Ishikawa (cell line): Measurements from ENCODE around the gene FUT1.

Source experiments
- CEBPB ChIP-seq: IDR thresholded peaks from 2 replicates; pipeline ENCODE4 v1.6.1; 2012
- CREB1 ChIP-seq: IDR thresholded peaks from 2 replicates; pipeline ENCODE4 v1.6.1; 2012; ENCODE audit warnings: low read depth
- EGR1 ChIP-seq: IDR thresholded peaks from 2 replicates; pipeline ENCODE4 v1.6.1; 2012
- EP300 ChIP-seq: IDR thresholded peaks from 2 replicates; pipeline ENCODE4 v1.6.1; 2012; ENCODE audit warnings: borderline replicate concordance
- FOXM1 ChIP-seq: IDR thresholded peaks from 2 replicates; pipeline ENCODE4 v1.6.1; 2012; ENCODE audit warnings: low read depth, borderline replicate concordance
- MAX ChIP-seq: IDR thresholded peaks from 2 replicates; pipeline ENCODE4 v1.6.1; 2012
- NFIC ChIP-seq: IDR thresholded peaks from 2 replicates; pipeline ENCODE4 v1.6.1; 2012
- RAD21 ChIP-seq: IDR thresholded peaks from 2 replicates; pipeline ENCODE4 v1.6.1; 2012; ENCODE audit warnings: low read depth
- REST ChIP-seq: IDR thresholded peaks from 2 replicates; pipeline ENCODE4 v1.6.1; 2012; ENCODE audit warnings: low read depth, mild to moderate bottlenecking
- TAF1 ChIP-seq: IDR thresholded peaks from 2 replicates; pipeline ENCODE4 v1.6.1; 2012; ENCODE audit warnings: low read depth, mild to moderate bottlenecking
- TCF12 ChIP-seq: IDR thresholded peaks from 2 replicates; pipeline ENCODE4 v1.6.1; 2012; ENCODE audit warnings: low read depth
- TEAD4 ChIP-seq: IDR thresholded peaks from 2 replicates; pipeline ENCODE4 v1.6.1; 2012
- USF1 ChIP-seq: IDR thresholded peaks from 2 replicates; pipeline ENCODE4 v1.6.1; 2012
- YY1 ChIP-seq: IDR thresholded peaks from 2 replicates; pipeline ENCODE4 v1.6.1; 2012; ENCODE audit warnings: low read depth
- ZBTB7A ChIP-seq: IDR thresholded peaks from 2 replicates; pipeline ENCODE4 v1.6.1; 2012; ENCODE audit warnings: low read depth

FUT1 gene

GRCh38 chr19:48760504-48761205, 8.2 kb upstream of the FUT1 start:
- TF ChIP-seq CEBPB (no peak), EGR1 (no peak), EP300 (no peak), MAX (no peak), TAF1 (no peak), TCF12 (no peak), RAD21 (no peak), ZBTB7A (no peak), CREB1 (no peak), FOXM1 (no peak), USF1 (no peak), YY1 (no peak), TEAD4 (no peak), NFIC (no peak), REST (no peak)

- no peak for TF ChIP-seq MAX
- no peak for TF ChIP-seq EGR1
- no peak for TF ChIP-seq CEBPB
- no peak for TF ChIP-seq REST
- TF ChIP-seq ZBTB7A, result no peak
- no peak for TF ChIP-seq USF1
- TF ChIP-seq CREB1, result no peak
Measured at GRCh38 chr19:48757741-48758144, 5.3 kb upstream of the FUT1 start.

- no peak for TF ChIP-seq TEAD4
- TF ChIP-seq CEBPB, result no peak
- TF ChIP-seq CREB1, result no peak
- TF ChIP-seq MAX, result no peak
- TF ChIP-seq TAF1, result no peak
- TF ChIP-seq NFIC, result no peak
- TF ChIP-seq EGR1, result no peak
- TF ChIP-seq ZBTB7A, result no peak
- no peak for TF ChIP-seq EP300
- no peak for TF ChIP-seq YY1
- no peak for TF ChIP-seq FOXM1
- no peak for TF ChIP-seq RAD21
- TF ChIP-seq USF1, result no peak
- TF ChIP-seq REST, result no peak
- TF ChIP-seq TCF12, result no peak
Measured at GRCh38 chr19:48757089-48757675, 4.7 kb upstream of the FUT1 start.

GRCh38 chr19:48756686-48757085, 4.2 kb upstream of the FUT1 start:
- TF ChIP-seq TCF12 (no peak), MAX (no peak), TEAD4 (no peak), FOXM1 (no peak), TAF1 (no peak), ZBTB7A (no peak), EP300 (no peak), EGR1 (no peak), NFIC (no peak), YY1 (no peak), CEBPB (no peak), CREB1 (no peak), USF1 (no peak)
